Peyer's patch (tissue), 4 donors: ENCODE data around the gene GPAT2. TPM values are rescaled to one million over a fixed set of nuclear protein-coding genes. Genes with fewer than 3 reads are reported as not detected.
A peak's percentile ranks its signal among the peaks of the same experiment; 100 is the strongest.
"Not testable (repeated sequence)": the region's sequence is repeated elsewhere in the genome, so short reads cannot be mapped to it uniquely, and the experiment has no call there.

Experiments
- DNase-seq, 3 donors: peaks; one replicate each; pipeline ENCODE4 v3.0.0-alpha.2; 2017 to 2019
- H3K27ac ChIP-seq, 4 donors: fragments of 200-600 bp; sonication (generic); one replicate each; pipeline ENCODE4 v1.5.1; 2016 to 2019
- H3K27me3 ChIP-seq, 2 donors: fragments of 200-600 bp; sonication (generic); one replicate each; pipeline ENCODE4 v1.5.1; 2019
- H3K36me3 ChIP-seq, 3 donors: fragments of 200-600 bp; sonication (generic); one replicate each; pipeline ENCODE4 v1.5.1; 2016 to 2019
- H3K4me1 ChIP-seq, 4 donors: fragments of 200-600 bp; sonication (generic); one replicate each; pipeline ENCODE4 v1.5.1; 2016 to 2019
- H3K4me3 ChIP-seq, 4 donors: fragments of 200-600 bp; sonication (generic); 1 replicate in 3 of 4; 2 replicates in 1 of 4; pipeline ENCODE4 v1.5.1; 2016 to 2019; ENCODE audit warnings: mild to moderate bottlenecking in 1 of 4
- H3K9me3 ChIP-seq, 4 donors: fragments of 200-600 bp; sonication (generic); one replicate each; pipeline ENCODE4 v1.5.1; 2016 to 2019; ENCODE audit warnings: mild to moderate bottlenecking in 1 of 4
- CTCF ChIP-seq, 6 experiments: fragments of 450-650 bp in 4 of 6; fragments of 200-600 bp in 2 of 6; sonication (generic) in 1 of 6; IDR thresholded peaks; one replicate each; pipeline ENCODE4 v1.5.1; 2017 to 2019; ENCODE audit warnings: antibody characterized with exemption in 6 of 6, mild to moderate bottlenecking in 3 of 6, moderate library complexity in 1 of 6
- POLR2A ChIP-seq, 2 donors: fragments of 450-650 bp; IDR thresholded peaks; one replicate each; pipeline ENCODE4 v1.5.1; 2017; ENCODE audit warnings: antibody characterized with exemption in 2 of 2, mild to moderate bottlenecking in 2 of 2, moderate library complexity in 2 of 2
- total RNA-seq, 4 donors: library from RNA; depleted of rRNA; stranded (reverse); fragments of >200 nt; gene quantifications; one replicate each; pipeline ENCODE4 v1.1.0, GENCODE V29; 2016

GPAT2 gene
- 1 to 10 TPM in 2 of 4 donors, under 1 TPM in 2; 0.53 to 1.7 (median 1.2) TPM for total RNA-seq

DNA sequence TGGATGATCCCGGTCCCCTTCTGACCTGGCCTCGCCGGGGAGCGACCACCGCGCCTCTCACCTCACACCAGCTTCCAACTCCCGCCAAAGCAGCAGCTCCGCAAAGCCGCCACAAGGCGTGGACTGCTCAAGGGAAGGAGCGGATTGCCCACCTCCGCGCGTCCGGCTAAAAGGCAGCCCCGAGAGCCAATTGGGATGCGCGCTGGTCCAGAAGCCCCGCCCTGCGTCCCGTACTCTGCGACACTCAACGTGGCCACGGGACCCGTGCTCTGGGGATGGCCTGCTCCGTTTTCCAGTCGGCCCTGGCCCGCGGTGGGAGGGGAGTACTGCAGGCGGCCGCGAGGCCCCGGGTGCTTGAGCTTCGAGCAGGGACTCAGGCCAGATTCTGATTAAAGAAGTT is at the start of gene GPAT2:
GPAT2 (minus strand) TSS at position 125 of the 400 bp plus-strand sequence. CDS start 2,557 bp downstream, outside the sequence.
- H3K9me3 ChIP-seq, H3K36me3 ChIP-seq, H3K4me1 ChIP-seq, H3K27me3 ChIP-seq, H3K27ac ChIP-seq, DNase-seq, H3K4me3 ChIP-seq: not testable (repeated sequence)

DNA sequence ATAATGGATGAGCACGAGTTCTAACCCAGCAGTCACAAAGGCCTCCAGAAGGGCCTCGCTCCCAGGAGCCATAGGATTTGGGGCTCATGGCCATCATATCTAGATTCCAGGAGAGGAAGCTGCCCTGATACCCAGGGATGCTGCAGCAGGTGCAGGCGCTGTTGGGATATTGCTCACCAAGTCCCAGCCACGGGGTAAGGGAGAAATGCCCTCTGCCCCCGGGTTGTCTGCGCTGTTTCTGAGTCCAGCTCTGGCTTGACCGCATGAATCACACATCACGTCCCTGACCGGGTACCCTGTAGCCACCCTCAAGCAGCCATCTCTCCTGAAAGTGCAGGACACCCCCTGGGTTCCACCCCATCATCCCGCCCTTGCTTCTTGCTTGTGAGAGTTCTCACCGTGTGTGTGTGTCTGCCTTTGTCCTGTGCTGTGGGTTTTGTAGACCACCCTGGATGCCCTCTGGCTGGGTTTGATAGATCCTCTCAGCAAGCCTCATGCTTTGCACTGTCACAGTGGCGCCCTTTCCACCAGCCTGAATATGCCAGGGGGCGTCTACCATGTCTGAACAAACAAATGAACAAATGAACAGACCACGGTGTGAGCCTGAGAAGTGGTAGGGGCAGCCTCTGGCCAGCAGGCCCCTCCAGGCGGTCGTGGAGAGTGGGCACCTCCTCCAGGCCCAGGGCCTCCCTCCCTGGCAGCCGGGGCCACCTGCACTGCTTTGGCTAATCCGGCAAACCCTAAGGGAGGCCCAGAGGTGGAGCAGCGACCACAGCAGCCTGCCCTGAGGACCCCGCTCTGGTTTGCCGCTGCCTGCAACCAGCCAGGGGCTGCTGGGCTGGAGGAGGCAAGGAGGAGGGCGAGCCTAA is 49.5 kb upstream of the GPAT2 start:
- Histone ChIP-seq H3K4me3 (no peak overlapping the region), H3K9me3 (no peaks in the 10 kb centered on the region), H3K27ac (no peak overlapping the region), H3K4me1 (no peaks in the 10 kb centered on the region), H3K27me3 (no peaks in the 10 kb centered on the region), H3K36me3 (no peaks in the 10 kb centered on the region)
- DNase-seq: peak in 1 of 3 donors; percentile 32
- TF ChIP-seq POLR2A (IDR thresholded peaks at IDR 0.05) (no peak), CTCF (IDR thresholded peaks at IDR 0.05) (no peak)

- H3K27ac ChIP-seq: no peak overlapping the region
- peak in 1 of 3 donors; percentile 46 for DNase-seq
Observed at GRCh38 chr2:96083064-96083939, 48.6 kb upstream of the GPAT2 start.

GRCh38 chr2:96082211-96083063 is 47.7 kb upstream of the GPAT2 start:
- no peak overlapping the region for H3K4me3 ChIP-seq
- H3K9me3 ChIP-seq: no peaks in the 10 kb centered on the region
- no peaks in the 10 kb centered on the region for H3K4me1 ChIP-seq
- no peaks in the 10 kb centered on the region for H3K27me3 ChIP-seq
- peak in 1 of 3 donors; percentile 18 for DNase-seq
- no peaks in the 10 kb centered on the region for H3K36me3 ChIP-seq
- H3K27ac ChIP-seq: no peak overlapping the region
- TF ChIP-seq POLR2A (IDR thresholded peaks at IDR 0.05) (no peak), CTCF (IDR thresholded peaks at IDR 0.05) (no peak)

More at GRCh38 chr2:96083064-96083939, 48.6 kb upstream of the GPAT2 start:
- TF ChIP-seq POLR2A (IDR thresholded peaks at IDR 0.05) (no peak), CTCF (IDR thresholded peaks at IDR 0.05) (no peak)
- H3K36me3 ChIP-seq: no peaks in the 10 kb centered on the region
- no peaks in the 10 kb centered on the region for H3K9me3 ChIP-seq
- no peaks in the 10 kb centered on the region for H3K27me3 ChIP-seq
- no peak overlapping the region for H3K4me3 ChIP-seq
- H3K4me1 ChIP-seq: no peaks in the 10 kb centered on the region

- no peaks in the 10 kb centered on the region for H3K4me1 ChIP-seq
- H3K4me3 ChIP-seq: no peak overlapping the region
- no peak for TF ChIP-seq POLR2A (IDR thresholded peaks at IDR 0.05)
- TF ChIP-seq CTCF (IDR thresholded peaks at IDR 0.05): no peak
- H3K9me3 ChIP-seq: no peaks in the 10 kb centered on the region
- H3K36me3 ChIP-seq: no peaks in the 10 kb centered on the region
- no peak for DNase-seq
- no peak overlapping the region for H3K27ac ChIP-seq
- no peaks in the 10 kb centered on the region for H3K27me3 ChIP-seq
Observed at GRCh38 chr2:96081042-96081441, 46.3 kb upstream of the GPAT2 start.
